NCI-H1417 treated with DMSO at 0.1 percent for 48 hours (cell line): ENCODE data around the gene RMI2.
"Not testable (repeated sequence)": the region's sequence is repeated elsewhere in the genome, so short reads cannot be mapped to it uniquely, and the experiment has no call there.

ENCODE experiments used
- DNase-seq: peaks from one replicate; lab custom pipeline; 2025; lab: John Stamatoyannopoulos, UW

Gene RMI2

GRCh38 chr16:11354733-11355574, 9.7 kb downstream of the RMI2 start:
- no peak for DNase-seq

- DNase-seq = no peak
Observed at GRCh38 chr16:11355862-11356261, 10.6 kb downstream of the RMI2 start.

GRCh38 chr16:11356573-11357331, 11.5 kb downstream of the RMI2 start:
- DNase-seq = no peak

GRCh38 chr16:11358531-11358930, 13.3 kb downstream of the RMI2 start:
- no peak for DNase-seq

GRCh38 chr16:11359370-11359769, 14.1 kb downstream of the RMI2 start:
- no peak for DNase-seq

- DNase-seq = no peak
Observed at GRCh38 chr16:11360641-11361373, 15.5 kb downstream of the RMI2 start.

- DNase-seq = no peak
Observed at GRCh38 chr16:11361701-11362451, 16.6 kb downstream of the RMI2 start.

- DNase-seq = no peak
Observed at GRCh38 chr16:11363927-11364258, 18.6 kb downstream of the RMI2 start.

- DNase-seq = no peak
Observed at GRCh38 chr16:11367483-11367906, 22.2 kb downstream of the RMI2 start.

GRCh38 chr16:11370084-11370931, 25.0 kb downstream of the RMI2 start:
- no peak for DNase-seq

- not testable (repeated sequence) for DNase-seq
Observed at GRCh38 chr16:11370932-11371279, 25.6 kb downstream of the RMI2 start.

GRCh38 chr16:11372073-11372828, 27.0 kb downstream of the RMI2 start:
- no peak for DNase-seq

- no peak for DNase-seq
Observed at GRCh38 chr16:11372829-11373306, 27.6 kb downstream of the RMI2 start.

GRCh38 chr16:11374255-11374654, 29.0 kb downstream of the RMI2 start:
- no peak for DNase-seq

- DNase-seq = no peak
Observed at GRCh38 chr16:11377154-11377553, 31.9 kb downstream of the RMI2 start.

- not testable (repeated sequence) for DNase-seq
Observed at GRCh38 chr16:11378951-11379350, 33.7 kb downstream of the RMI2 start.

GRCh38 chr16:11379420-11379819, 34.2 kb downstream of the RMI2 start:
- DNase-seq = no peak

- no peak for DNase-seq
Observed at GRCh38 chr16:11380836-11381235, 35.6 kb downstream of the RMI2 start.

- no peak for DNase-seq
Observed at GRCh38 chr16:11383481-11384183, 38.4 kb downstream of the RMI2 start.
